Right lobe of liver (tissue), 4 donors: ENCODE measurements around the gene ABHD1.

ENCODE experiments used
- POLR2A ChIP-seq: fragments of 450-650 bp; IDR thresholded peaks from one replicate; pipeline ENCODE4 v1.6.1; 2017; ENCODE audit warnings: antibody characterized with exemption, mild to moderate bottlenecking
- TF ChIP-seq, protein P1 (sequence below), 4 donors: fragments of 200-600 bp in 3 of 4; fragments of 450-650 bp in 1 of 4; IDR thresholded peaks; one replicate each; pipeline versions ENCODE4 v1.5.1 to v1.8.0; 2016 to 2022; ENCODE audit warnings: antibody characterized with exemption in 4 of 4, mild to moderate bottlenecking in 2 of 4
- donor health status: DM: no; HTN: no; CAD: no.
- donor health status: DM: no; HTN: no; CAD: no.
- donor health status: DM: no; HTN: yes; CAD: no.

DNA sequence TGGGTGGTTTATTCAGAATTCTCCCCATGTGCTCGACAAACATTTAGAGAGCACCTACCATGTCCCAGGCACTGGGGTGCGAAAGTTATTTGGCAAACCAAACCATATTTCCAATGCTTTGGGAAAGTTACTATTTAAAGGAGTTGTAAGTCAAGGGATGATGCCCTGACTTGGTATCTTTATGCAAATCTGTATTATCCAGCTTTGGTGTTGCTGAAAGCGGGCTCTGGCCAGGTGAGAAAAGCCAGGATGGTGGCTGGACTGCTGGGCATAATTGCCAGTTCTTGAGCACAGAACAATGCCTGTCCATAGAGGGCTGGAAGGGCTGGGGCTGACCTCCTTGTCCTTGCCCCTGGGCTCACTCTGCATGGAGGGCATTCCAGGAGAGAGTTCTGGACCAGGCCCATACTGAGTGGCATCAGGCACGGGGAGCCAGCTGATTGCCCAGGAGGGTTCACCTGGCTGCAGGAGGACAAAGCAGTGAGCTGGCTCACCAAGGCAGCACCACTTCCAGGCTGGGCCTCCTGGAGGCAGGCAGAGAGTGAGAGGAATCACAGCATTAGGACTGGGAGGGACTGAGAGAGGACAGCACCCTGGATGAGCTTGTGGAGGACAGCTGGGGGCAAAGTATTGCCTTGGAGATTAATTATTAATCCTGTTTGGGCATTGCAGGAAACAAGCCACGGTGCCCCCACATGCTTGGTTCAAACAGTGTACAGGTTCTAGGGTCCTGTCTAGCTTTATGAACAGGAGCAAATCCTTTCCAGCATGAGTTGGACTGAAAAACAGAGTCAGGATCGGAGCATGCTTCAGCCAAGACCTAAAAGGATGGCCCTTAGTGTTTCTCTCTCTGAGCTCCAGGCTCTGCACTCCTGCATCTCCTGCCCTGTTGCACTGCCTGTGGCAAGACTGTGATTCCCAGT is 29.9 kb upstream of the ABHD1 start:
- TF ChIP-seq POLR2A: peak; percentile 68
- TF ChIP-seq, protein P1, sequence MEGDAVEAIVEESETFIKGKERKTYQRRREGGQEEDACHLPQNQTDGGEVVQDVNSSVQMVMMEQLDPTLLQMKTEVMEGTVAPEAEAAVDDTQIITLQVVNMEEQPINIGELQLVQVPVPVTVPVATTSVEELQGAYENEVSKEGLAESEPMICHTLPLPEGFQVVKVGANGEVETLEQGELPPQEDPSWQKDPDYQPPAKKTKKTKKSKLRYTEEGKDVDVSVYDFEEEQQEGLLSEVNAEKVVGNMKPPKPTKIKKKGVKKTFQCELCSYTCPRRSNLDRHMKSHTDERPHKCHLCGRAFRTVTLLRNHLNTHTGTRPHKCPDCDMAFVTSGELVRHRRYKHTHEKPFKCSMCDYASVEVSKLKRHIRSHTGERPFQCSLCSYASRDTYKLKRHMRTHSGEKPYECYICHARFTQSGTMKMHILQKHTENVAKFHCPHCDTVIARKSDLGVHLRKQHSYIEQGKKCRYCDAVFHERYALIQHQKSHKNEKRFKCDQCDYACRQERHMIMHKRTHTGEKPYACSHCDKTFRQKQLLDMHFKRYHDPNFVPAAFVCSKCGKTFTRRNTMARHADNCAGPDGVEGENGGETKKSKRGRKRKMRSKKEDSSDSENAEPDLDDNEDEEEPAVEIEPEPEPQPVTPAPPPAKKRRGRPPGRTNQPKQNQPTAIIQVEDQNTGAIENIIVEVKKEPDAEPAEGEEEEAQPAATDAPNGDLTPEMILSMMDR (IDR thresholded peaks at IDR 0.05): peak in 1 of 4 donors; percentile 7
